ENCODE results near the gene NLGN1.

The NLGN1 gene

GRCh38 chr3:174294616-174295015, 897.1 kb downstream of the NLGN1 start:
- no peak for DNase-seq (ENCODE audit: low read depth)
- H3K4me3 ChIP-seq (ENCODE audit: control insufficient read depth, low read depth, low read length) = no peak overlapping the region
- TF ChIP-seq, protein P1, sequence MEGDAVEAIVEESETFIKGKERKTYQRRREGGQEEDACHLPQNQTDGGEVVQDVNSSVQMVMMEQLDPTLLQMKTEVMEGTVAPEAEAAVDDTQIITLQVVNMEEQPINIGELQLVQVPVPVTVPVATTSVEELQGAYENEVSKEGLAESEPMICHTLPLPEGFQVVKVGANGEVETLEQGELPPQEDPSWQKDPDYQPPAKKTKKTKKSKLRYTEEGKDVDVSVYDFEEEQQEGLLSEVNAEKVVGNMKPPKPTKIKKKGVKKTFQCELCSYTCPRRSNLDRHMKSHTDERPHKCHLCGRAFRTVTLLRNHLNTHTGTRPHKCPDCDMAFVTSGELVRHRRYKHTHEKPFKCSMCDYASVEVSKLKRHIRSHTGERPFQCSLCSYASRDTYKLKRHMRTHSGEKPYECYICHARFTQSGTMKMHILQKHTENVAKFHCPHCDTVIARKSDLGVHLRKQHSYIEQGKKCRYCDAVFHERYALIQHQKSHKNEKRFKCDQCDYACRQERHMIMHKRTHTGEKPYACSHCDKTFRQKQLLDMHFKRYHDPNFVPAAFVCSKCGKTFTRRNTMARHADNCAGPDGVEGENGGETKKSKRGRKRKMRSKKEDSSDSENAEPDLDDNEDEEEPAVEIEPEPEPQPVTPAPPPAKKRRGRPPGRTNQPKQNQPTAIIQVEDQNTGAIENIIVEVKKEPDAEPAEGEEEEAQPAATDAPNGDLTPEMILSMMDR (conservative IDR thresholded peaks at IDR 0.05; ENCODE audit: control insufficient read depth, insufficient read depth, low read depth, low read length) = no peak

DNA sequence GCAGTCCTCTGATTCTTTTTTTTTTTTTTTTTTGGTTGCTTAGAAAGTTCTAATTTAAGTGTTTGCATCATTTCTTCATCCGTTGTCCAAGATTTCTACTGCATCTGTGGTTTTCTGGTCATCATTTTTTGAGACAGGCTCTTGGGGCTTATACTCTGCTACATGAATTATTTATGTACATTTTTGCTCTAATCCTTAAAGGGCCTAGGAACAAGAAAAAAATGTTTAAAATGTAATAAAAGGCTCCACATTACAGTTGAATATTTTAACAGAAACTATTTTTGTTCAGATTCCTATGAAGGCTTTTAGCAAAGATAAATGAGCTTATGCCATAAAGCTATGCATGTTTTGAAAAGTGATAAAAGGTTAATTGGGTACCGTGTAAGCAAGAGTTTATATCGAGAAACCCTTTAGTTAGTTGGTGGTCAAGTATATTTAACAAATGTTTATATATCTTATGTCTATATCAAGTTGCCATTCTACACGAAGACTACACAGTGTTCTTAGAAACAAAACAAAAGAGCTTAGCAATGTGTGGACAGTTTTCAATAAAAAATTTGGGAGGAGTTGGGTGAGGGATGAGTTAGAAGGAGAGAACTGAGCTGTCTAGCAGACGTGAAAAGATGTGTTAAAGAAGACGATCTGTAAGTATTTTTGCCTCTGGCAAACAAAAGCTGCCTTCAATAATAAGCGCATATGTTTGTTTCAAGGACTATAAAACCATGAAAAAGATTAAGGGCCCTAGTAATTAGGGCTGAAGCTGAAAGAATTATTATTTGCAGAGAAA, 898.0 kb downstream of the NLGN1 start:
- no peak for DNase-seq (ENCODE audit: low read depth)
- H3K4me3 ChIP-seq (ENCODE audit: control insufficient read depth, low read depth, low read length) = no peak overlapping the region
- TF ChIP-seq, protein P1 (conservative IDR thresholded peaks at IDR 0.05; ENCODE audit: control insufficient read depth, insufficient read depth, low read depth, low read length) = no peak

- TF ChIP-seq, protein P1 (conservative IDR thresholded peaks at IDR 0.05; ENCODE audit: control insufficient read depth, insufficient read depth, low read depth, low read length) = no peak
- DNase-seq (ENCODE audit: low read depth) = no peak
Measured at GRCh38 chr3:174302746-174303315, 905.3 kb downstream of the NLGN1 start.

DNA sequence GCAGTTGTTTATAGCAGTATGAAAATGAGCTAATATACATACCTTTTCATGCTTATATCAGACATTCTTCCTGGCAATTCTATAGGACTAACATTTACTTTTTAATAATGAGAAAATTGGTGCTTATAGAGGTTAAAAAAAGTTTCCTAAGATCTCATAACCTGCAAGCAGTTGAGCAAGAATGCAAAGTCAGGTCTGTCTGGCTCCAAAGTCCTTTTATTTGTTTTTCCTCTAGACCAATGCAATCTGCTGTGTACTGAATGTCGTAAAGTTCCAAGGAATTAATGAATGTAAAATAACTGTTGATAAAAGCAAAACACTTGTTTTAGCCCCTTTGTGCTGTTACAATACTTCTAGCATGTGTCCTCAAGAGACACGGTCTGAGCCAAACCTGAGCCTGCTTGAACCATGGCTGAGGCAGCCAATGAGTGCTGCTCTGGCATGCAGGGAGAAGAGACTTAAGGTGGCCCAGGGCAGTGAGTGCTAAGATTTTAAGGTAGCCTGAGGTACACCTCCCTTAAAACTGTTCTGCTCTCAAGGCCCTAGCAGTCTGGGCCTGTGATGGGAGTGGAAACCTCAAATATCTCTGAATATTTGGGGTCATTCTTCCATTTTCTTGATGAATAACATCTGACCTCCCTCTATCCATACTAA, 906.5 kb downstream of the NLGN1 start:
- no peak for DNase-seq (ENCODE audit: low read depth)
- TF ChIP-seq, protein P1 (conservative IDR thresholded peaks at IDR 0.05; ENCODE audit: control insufficient read depth, insufficient read depth, low read depth, low read length) = no peak
- no peak overlapping the region for H3K4me3 ChIP-seq (ENCODE audit: control insufficient read depth, low read depth, low read length)

More at GRCh38 chr3:174302746-174303315, 905.3 kb downstream of the NLGN1 start:
- no peak overlapping the region for H3K4me3 ChIP-seq (ENCODE audit: control insufficient read depth, low read depth, low read length)

DNA sequence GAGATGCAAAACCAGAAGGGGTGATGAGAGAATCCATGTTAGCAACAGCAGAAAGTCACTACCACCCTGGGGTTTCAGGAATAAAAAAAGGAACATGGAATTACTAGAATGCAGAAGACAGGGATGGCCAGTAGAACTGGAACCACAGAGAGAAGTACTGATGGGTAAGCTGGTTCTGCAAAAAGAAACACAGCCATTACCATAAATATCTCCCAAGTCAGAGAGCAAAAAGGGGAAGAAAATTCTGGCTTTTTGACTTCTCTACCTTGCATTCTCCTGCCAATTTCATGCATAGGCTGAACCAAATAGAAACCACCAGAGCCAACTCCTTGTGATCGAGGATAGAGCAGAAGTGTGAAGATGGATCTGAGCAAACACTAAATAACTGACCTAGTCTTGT, 911.2 kb downstream of the NLGN1 start:
- no peak overlapping the region for H3K4me3 ChIP-seq (ENCODE audit: control insufficient read depth, low read depth, low read length)
- no peak for DNase-seq (ENCODE audit: low read depth)

DNA sequence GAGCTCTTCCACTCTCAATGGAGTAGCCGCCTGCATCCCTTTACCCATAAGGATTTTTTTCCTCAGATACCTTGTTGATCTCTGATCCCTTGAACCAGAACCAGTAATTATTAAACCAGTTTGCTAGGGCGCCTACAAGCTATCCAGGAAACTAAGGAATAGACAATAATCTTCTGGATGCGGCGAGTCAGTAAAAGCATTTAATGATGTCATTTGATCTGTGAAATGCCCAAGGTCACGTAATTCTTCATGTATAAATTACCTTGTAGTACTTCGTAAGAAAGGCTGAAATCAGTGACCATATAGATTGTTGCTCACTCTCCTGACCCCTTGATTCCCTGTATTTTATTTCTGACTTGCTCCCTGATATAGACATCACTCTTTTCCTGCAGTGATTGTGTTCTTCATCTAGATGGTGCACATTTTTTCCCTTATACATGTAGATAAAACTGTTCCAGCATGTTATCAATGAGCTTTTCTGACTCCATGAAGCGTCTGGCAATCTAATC, 913.0 kb downstream of the NLGN1 start:
- no peak for DNase-seq (ENCODE audit: low read depth)
- H3K4me3 ChIP-seq (ENCODE audit: control insufficient read depth, low read depth, low read length) = no peak overlapping the region
- TF ChIP-seq, protein P1 (conservative IDR thresholded peaks at IDR 0.05; ENCODE audit: control insufficient read depth, insufficient read depth, low read depth, low read length) = no peak

More for the DNA sequence above, 911.2 kb downstream of the NLGN1 start:
- TF ChIP-seq, protein P1 (conservative IDR thresholded peaks at IDR 0.05; ENCODE audit: control insufficient read depth, insufficient read depth, low read depth, low read length) = no peak
